Uterus (tissue), 2 donors: ENCODE measurements around the gene TMEM14B.

Experiments
- CTCF ChIP-seq, 4 experiments: fragments of 200-600 bp in 2 of 4; fragments of 450-650 bp in 2 of 4; sonication (generic) in 2 of 4; IDR thresholded peaks; one replicate each; pipeline ENCODE4 v1.5.1; 2016 to 2019; ENCODE audit warnings: antibody characterized with exemption in 4 of 4, mild to moderate bottlenecking in 2 of 4, moderate library complexity in 1 of 4
- POLR2A ChIP-seq, 2 donors: fragments of 450-650 bp; IDR thresholded peaks; one replicate each; pipeline ENCODE4 v1.6.1; 2016; ENCODE audit warnings: antibody characterized with exemption in 2 of 2, mild to moderate bottlenecking in 1 of 2, moderate library complexity in 1 of 2

DNA sequence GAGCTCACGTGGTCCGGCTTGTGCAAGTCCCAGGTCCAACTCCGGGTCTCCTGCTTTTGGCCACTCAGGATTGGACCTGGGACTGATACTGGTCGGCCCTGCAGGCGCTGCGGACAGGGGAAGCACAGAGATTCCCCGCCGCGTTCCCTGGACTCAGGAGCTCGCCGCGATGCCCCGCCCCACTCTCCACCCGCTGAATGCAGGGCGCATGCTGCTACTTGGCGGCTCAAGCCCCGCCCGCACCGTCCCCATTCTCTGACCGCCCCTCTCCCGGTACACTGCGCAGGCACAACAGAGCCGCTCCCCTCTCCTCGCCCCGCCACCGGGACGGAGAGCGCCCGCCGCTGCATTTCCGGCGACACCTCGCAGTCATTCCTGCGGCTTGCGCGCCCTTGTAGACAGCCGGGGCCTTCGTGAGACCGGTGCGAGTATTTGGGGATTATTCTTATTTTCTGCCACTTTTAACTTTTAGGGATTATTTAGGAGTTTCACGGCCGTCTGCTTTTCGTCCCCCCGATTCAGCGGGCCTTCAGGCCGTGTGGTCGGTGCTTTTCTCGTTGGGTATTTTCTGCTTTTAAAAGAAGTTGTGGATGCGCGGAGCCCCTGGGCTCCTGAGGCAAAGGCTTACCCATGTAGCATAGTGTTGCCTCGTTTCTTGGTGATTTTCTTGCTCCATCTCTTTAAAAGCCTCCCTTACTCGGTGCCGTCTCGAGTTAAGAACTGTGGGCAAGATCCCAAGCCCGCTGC is 24.6 kb upstream of the TMEM14B start, which contains the start of gene TMEM14C:
- peak in 1 of 4 experiments; percentile 29 for TF ChIP-seq CTCF (IDR thresholded peaks at IDR 0.05)
- peak; percentile 68 to 76 for TF ChIP-seq POLR2A (IDR thresholded peaks at IDR 0.05)
